Measurements from ENCODE around the gene NFATC2. TPM values are rescaled to one million over a fixed set of nuclear protein-coding genes. Genes with fewer than 3 reads are reported as not detected.
A peak's percentile ranks its signal among the peaks of the same experiment; 100 is the strongest.

The NFATC2 gene
- total RNA-seq, 1 donor from 2014 or later: 11.0 TPM

- peak; percentile 84 for ATAC-seq
- intact Hi-C loops (cut with DNase I): no loop called here
- no peak for DNase-seq (ENCODE audit: low spot score)
Observed at GRCh38 chr20:51412951-51413481, 129.5 kb downstream of the NFATC2 start.

GRCh38 chr20:51412333-51412871, 130.1 kb downstream of the NFATC2 start:
- ATAC-seq: peak; percentile 89
- intact Hi-C loops (cut with DNase I): no loop called here

GRCh38 chr20:51411870-51412269, 130.6 kb downstream of the NFATC2 start:
- no peak for DNase-seq (ENCODE audit: low spot score)
- ATAC-seq: peak; percentile 34
- intact Hi-C loops (cut with DNase I): no loop called here

More at GRCh38 chr20:51412333-51412871, 130.1 kb downstream of the NFATC2 start:
- DNase-seq (ENCODE audit: low spot score): peak; percentile 69

GRCh38 chr20:51410586-51411325, 131.8 kb downstream of the NFATC2 start:
- intact Hi-C loops (cut with DNase I): no loop called here
- DNase-seq (ENCODE audit: low spot score): no peak
- no peak for ATAC-seq

GRCh38 chr20:51409192-51409880, 133.2 kb downstream of the NFATC2 start:
- intact Hi-C loops (cut with DNase I): no loop called here
- ATAC-seq (no peak), DNase-seq (ENCODE audit: low spot score) (no peak)

GRCh38 chr20:51404297-51405060, 138.0 kb downstream of the NFATC2 start:
- intact Hi-C loops (cut with DNase I): no loop called here
- ATAC-seq (peak; percentile 29), DNase-seq (ENCODE audit: low spot score) (peak; percentile 53)

- DNase-seq (ENCODE audit: low spot score) (peak; percentile 51), ATAC-seq (no peak)
- intact Hi-C loops (cut with DNase I): no loop called here
Observed at GRCh38 chr20:51403466-51404220, 138.9 kb downstream of the NFATC2 start.

DNA sequence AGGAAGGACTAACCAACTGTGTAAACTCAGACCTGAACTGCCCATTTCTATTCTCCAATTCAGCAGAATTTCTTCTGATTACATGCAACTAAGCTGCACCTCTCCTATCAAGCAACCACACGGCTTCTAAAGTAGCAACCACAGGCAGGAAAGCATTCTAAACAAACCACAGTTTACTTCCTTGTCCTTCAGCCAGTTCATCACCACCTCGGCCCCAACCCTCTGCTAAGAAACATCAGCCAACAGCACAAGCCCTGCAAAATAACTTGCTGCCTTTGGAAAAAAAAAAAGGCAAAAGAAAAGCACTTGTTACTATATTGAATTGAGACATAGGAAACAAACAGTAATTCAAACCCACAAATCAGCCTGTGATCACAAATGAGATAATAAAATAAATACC, 140.3 kb downstream of the NFATC2 start:
- ATAC-seq (no peak), DNase-seq (ENCODE audit: low spot score) (no peak)
- intact Hi-C loops (cut with DNase I): no loop called here

- intact Hi-C loops (cut with DNase I): no loop called here
- no peak for DNase-seq (ENCODE audit: low spot score)
- no peak for ATAC-seq
Observed at GRCh38 chr20:51401496-51401895, 141.0 kb downstream of the NFATC2 start.

GRCh38 chr20:51400051-51400926, 142.2 kb downstream of the NFATC2 start:
- intact Hi-C loops (cut with DNase I): no loop called here
- no peak for ATAC-seq
- DNase-seq (ENCODE audit: low spot score): peak; percentile 19

DNA sequence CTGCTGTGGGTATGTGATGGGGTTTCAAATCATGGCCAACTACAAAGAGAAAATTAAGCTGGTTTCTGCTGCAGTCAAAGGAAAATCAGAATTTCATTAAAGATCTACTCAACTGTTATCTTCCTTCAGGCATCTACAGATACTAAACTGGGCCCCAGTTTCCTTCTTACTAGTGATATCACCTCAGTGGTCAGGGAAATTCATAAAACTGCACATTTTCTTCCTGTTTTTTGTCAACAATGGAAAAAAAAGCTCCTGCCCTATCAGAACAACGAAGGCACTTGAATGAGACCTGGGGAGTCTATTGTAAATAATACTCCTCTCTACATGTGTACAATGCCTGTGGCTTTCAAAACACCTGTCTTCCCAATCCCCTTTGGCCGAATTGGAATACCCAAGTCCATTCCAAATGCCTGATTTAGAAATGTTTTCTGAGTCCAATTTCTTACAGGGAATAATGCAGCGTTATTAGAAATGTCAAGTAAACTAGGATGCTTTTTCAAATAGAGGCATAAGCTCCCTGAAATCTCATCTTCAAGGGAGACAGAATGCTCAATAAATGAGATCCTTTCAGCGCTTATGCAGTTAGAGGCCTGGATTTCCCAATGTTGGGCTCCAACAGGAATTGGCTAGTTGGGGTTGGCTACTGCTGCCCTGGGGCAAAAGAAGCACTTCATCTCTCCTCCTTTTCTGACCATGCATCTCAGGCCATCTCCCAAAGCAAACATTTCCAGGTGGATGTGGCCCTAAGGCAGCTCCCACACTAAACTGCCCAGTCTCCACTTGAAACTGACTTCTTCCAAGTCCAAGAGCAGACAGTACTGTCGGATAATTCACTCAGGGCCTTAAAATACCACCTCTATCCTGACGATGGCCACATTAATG, 143.3 kb downstream of the NFATC2 start:
- intact Hi-C loops (cut with DNase I): no loop called here

DNA sequence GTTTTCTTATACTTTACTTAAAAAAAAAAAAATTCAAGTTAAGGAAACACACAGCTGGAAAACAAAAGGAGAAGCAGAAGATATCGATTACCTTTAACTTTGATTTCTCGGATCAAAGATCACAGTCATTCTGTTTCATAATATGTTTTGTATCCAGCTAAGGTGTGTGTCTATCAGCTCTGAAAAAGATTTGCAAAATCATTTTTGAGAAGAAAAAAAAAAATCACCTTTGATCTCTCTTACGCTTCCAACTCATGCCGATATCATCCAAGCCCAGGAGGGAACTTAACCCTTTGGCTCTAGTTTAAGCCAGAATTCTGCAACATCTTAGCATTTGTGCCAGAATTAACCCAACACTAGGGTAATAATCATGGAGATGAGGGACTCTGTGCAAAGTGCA, 144.0 kb downstream of the NFATC2 start:
- ATAC-seq: no peak
- intact Hi-C loops (cut with DNase I): no loop called here
- no peak for DNase-seq (ENCODE audit: low spot score)

More for the DNA sequence above, 143.3 kb downstream of the NFATC2 start:
- ATAC-seq: no peak
- no peak for DNase-seq (ENCODE audit: low spot score)

GRCh38 chr20:51398083-51398482, 144.4 kb downstream of the NFATC2 start:
- ATAC-seq: no peak
- DNase-seq (ENCODE audit: low spot score): no peak
- intact Hi-C loops (cut with DNase I): no loop called here

DNA sequence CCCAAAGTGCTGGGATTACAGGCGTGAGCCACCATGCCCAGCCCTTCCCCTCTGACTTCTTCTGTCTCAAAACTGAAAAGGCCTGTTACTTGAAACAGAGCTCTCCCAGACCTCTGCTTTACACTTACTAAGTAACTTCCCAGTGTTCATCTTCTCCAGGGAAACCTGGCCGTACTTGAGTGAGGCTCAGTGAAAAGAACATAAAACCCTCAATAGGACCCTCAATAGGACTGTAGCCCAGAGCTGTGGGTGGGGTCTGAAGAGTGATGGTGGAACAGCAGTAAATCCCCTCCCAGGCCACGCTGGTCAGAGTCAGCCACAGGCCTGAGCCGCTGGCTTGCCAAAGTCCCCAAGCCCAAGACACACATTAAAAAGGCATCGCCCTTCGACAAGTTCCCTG, 145.4 kb downstream of the NFATC2 start:
- ATAC-seq (no peak), DNase-seq (ENCODE audit: low spot score) (peak; percentile 25)
- intact Hi-C loops (cut with DNase I): no loop called here

DNA sequence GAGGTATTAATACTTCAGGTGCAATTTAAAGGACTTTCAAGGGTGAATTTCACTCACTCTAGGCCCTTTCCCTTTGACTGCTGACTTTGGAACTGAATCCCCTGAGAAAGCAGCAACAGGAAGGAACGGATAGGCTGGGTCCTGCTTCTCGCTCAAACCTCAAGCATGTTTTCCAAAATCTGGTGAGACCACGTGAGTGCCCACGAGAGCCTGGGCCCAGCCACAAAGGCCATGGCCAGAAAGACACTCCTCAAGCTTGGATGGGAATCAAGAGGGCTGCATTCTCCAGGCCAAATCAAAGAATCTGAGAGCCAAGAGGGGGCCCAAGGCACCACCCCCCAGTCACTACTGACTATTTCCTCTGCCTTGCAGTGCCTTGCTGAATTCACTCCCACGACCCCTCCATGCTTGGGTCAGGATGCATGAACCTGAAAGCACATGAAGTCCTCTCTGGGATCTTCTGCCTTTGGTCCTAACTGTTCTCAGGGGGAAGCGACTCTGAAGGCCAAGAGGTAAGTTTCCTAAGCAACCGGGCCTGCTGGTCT, 146.1 kb downstream of the NFATC2 start:
- peak; percentile 85 for ATAC-seq
- intact Hi-C loops (cut with DNase I): no loop called here

GRCh38 chr20:51394706-51395105, 147.8 kb downstream of the NFATC2 start:
- no peak for ATAC-seq
- DNase-seq (ENCODE audit: low spot score): peak; percentile 27
- intact Hi-C loops (cut with DNase I): no loop called here

More for the DNA sequence above, 146.1 kb downstream of the NFATC2 start:
- DNase-seq (ENCODE audit: low spot score): no peak

Measured in sciatic nerve (tissue), 2 donors.